ENCODE results near the gene ATP6V1C2. TPM values are rescaled to one million over a fixed set of nuclear protein-coding genes. Genes with fewer than 3 reads are reported as not detected.

The ATP6V1C2 gene
- polyA plus RNA-seq, 1 donor from 2014 or later, result not detected

DNA sequence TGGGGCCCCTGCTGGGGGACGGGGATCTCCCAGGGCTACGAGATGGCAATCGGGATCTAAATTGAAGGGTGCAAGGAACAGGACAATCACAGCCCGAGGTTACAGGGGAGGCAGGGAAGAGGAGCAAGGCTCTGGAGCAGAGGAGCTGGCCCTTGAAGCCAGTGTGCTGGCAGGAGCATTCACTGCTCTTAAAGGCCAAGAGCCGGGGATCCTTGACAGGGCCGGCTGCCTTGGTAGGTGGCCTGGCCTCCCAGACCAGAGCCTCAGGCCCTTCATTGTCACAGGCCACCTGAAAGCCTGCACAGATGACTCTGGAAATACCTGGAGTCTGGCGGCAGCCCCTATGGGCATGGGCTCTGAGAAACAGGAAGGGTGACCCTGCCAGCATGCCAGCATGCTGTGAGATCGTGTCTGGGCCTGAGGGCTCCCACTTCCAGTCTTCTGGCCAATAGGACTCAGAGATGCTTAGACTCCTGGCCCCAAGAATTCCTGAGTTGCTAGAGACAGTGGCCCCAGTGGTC is 52.5 kb downstream of the ATP6V1C2 start:
- TF ChIP-seq MXI1 (conservative IDR thresholded peaks at IDR 0.05; ENCODE audit: poor library complexity, severe bottlenecking), result no peak
- TF ChIP-seq EP300 (conservative IDR thresholded peaks at IDR 0.05; ENCODE audit: poor library complexity, severe bottlenecking), result no peak
- TF ChIP-seq POLR2AphosphoS5 (IDR thresholded peaks at IDR 0.05), result no peak
- TF ChIP-seq EZH2 (IDR thresholded peaks at IDR 0.05; ENCODE audit: borderline replicate concordance, insufficient read depth, low read length, poor library complexity, severe bottlenecking), result no peak
- TF ChIP-seq, protein P1, sequence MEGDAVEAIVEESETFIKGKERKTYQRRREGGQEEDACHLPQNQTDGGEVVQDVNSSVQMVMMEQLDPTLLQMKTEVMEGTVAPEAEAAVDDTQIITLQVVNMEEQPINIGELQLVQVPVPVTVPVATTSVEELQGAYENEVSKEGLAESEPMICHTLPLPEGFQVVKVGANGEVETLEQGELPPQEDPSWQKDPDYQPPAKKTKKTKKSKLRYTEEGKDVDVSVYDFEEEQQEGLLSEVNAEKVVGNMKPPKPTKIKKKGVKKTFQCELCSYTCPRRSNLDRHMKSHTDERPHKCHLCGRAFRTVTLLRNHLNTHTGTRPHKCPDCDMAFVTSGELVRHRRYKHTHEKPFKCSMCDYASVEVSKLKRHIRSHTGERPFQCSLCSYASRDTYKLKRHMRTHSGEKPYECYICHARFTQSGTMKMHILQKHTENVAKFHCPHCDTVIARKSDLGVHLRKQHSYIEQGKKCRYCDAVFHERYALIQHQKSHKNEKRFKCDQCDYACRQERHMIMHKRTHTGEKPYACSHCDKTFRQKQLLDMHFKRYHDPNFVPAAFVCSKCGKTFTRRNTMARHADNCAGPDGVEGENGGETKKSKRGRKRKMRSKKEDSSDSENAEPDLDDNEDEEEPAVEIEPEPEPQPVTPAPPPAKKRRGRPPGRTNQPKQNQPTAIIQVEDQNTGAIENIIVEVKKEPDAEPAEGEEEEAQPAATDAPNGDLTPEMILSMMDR (IDR thresholded peaks at IDR 0.05; ENCODE audit: poor library complexity, severe bottlenecking), result no peak
- TF ChIP-seq RAD21 (conservative IDR thresholded peaks at IDR 0.05), result no peak
- no peak for TF ChIP-seq SMC3 (conservative IDR thresholded peaks at IDR 0.05; ENCODE audit: poor library complexity)
- no peak for TF ChIP-seq TAF1 (IDR thresholded peaks at IDR 0.05; ENCODE audit: low read depth)
- TF ChIP-seq REST (IDR thresholded peaks at IDR 0.05; ENCODE audit: borderline replicate concordance), result no peak
- Histone ChIP-seq H3K36me3 (ENCODE audit: insufficient read depth, low read length) (no peaks in the 10 kb centered on the region), H3K4me2 (ENCODE audit: low read length) (no peak overlapping the region)

GRCh38 chr2:10774394-10774793 is 53.0 kb downstream of the ATP6V1C2 start:
- TF ChIP-seq MXI1 (conservative IDR thresholded peaks at IDR 0.05; ENCODE audit: poor library complexity, severe bottlenecking) (no peak), REST (IDR thresholded peaks at IDR 0.05; ENCODE audit: borderline replicate concordance) (no peak), EZH2 (IDR thresholded peaks at IDR 0.05; ENCODE audit: borderline replicate concordance, insufficient read depth, low read length, poor library complexity, severe bottlenecking) (no peak), POLR2AphosphoS5 (IDR thresholded peaks at IDR 0.05) (no peak), TAF1 (IDR thresholded peaks at IDR 0.05; ENCODE audit: low read depth) (no peak), EP300 (conservative IDR thresholded peaks at IDR 0.05; ENCODE audit: poor library complexity, severe bottlenecking) (no peak), SMC3 (conservative IDR thresholded peaks at IDR 0.05; ENCODE audit: poor library complexity) (no peak), RAD21 (conservative IDR thresholded peaks at IDR 0.05) (no peak)
- TF ChIP-seq, protein P1 (IDR thresholded peaks at IDR 0.05; ENCODE audit: poor library complexity, severe bottlenecking), result no peak
- no peak overlapping the region for H3K9ac ChIP-seq (ENCODE audit: low read length)
- no peak overlapping the region for H3K27ac ChIP-seq (ENCODE audit: low read length)

More for the DNA sequence above, 52.5 kb downstream of the ATP6V1C2 start:
- Histone ChIP-seq H3F3A (ENCODE audit: insufficient read depth, low read length, poor library complexity, severe bottlenecking) (no peaks in the 10 kb centered on the region), H4K20me1 (ENCODE audit: insufficient read depth) (no peaks in the 10 kb centered on the region), H3K9me3 (ENCODE audit: low read length) (no peaks in the 10 kb centered on the region), H3K9me2 (ENCODE audit: insufficient read depth, low read length) (no peaks in the 10 kb centered on the region), H3K4me3 (ENCODE audit: low read length) (no peak overlapping the region), H2AFZ (ENCODE audit: low read depth, low read length) (no peak overlapping the region), H3K27me3 (ENCODE audit: insufficient read depth, low read depth, low read length) (no peaks in the 10 kb centered on the region), H3K79me2 (replicated peaks; ENCODE audit: insufficient read depth, low read length) (no peaks in the 10 kb centered on the region), H3K9ac (ENCODE audit: low read length) (no peak overlapping the region), H3K27ac (ENCODE audit: low read length) (no peak overlapping the region)

More at GRCh38 chr2:10774394-10774793, 53.0 kb downstream of the ATP6V1C2 start:
- Histone ChIP-seq H3F3A (ENCODE audit: insufficient read depth, low read length, poor library complexity, severe bottlenecking) (no peaks in the 10 kb centered on the region), H3K27me3 (ENCODE audit: insufficient read depth, low read depth, low read length) (no peaks in the 10 kb centered on the region), H4K20me1 (ENCODE audit: insufficient read depth) (no peaks in the 10 kb centered on the region), H3K4me3 (ENCODE audit: low read length) (no peak overlapping the region), H3K79me2 (replicated peaks; ENCODE audit: insufficient read depth, low read length) (no peaks in the 10 kb centered on the region), H2AFZ (ENCODE audit: low read depth, low read length) (no peak overlapping the region), H3K36me3 (ENCODE audit: insufficient read depth, low read length) (no peaks in the 10 kb centered on the region), H3K9me3 (ENCODE audit: low read length) (no peaks in the 10 kb centered on the region), H3K9me2 (ENCODE audit: insufficient read depth, low read length) (no peaks in the 10 kb centered on the region), H3K4me2 (ENCODE audit: low read length) (no peak overlapping the region)

All from neural cell (in vitro differentiated cells).